Measurements from ENCODE around the gene TIMM22. TPM values are rescaled to one million over a fixed set of nuclear protein-coding genes. Genes with fewer than 3 reads are reported as not detected.

Gene TIMM22
- total RNA-seq, 1 experiment from 2014 or later: 17.7 TPM

- H3K9me2 ChIP-seq (replicated peaks; ENCODE audit: low read length): no peaks in the 10 kb centered on the region
- H3K27ac ChIP-seq (ENCODE audit: low read length): no peak overlapping the region
- H3K4me2 ChIP-seq (ENCODE audit: low read length): no peak overlapping the region
- no peaks in the 10 kb centered on the region for H4K20me1 ChIP-seq (ENCODE audit: low read length)
- DNase-seq: no peak
- TF ChIP-seq EZH2 (IDR thresholded peaks at IDR 0.05; ENCODE audit: low read length, unreplicated experiment) (no peak), EZH2phosphoT487 (IDR thresholded peaks at IDR 0.05; ENCODE audit: borderline replicate concordance, low read length) (no peak)
- TF ChIP-seq, protein P1, sequence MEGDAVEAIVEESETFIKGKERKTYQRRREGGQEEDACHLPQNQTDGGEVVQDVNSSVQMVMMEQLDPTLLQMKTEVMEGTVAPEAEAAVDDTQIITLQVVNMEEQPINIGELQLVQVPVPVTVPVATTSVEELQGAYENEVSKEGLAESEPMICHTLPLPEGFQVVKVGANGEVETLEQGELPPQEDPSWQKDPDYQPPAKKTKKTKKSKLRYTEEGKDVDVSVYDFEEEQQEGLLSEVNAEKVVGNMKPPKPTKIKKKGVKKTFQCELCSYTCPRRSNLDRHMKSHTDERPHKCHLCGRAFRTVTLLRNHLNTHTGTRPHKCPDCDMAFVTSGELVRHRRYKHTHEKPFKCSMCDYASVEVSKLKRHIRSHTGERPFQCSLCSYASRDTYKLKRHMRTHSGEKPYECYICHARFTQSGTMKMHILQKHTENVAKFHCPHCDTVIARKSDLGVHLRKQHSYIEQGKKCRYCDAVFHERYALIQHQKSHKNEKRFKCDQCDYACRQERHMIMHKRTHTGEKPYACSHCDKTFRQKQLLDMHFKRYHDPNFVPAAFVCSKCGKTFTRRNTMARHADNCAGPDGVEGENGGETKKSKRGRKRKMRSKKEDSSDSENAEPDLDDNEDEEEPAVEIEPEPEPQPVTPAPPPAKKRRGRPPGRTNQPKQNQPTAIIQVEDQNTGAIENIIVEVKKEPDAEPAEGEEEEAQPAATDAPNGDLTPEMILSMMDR (conservative IDR thresholded peaks at IDR 0.05; ENCODE audit: low read depth, low read length): no peak
- H3K9ac ChIP-seq (ENCODE audit: low read length): no peak overlapping the region
- H3K36me3 ChIP-seq (ENCODE audit: low read depth, low read length): no peaks in the 10 kb centered on the region
- POLR2A ChIA-PET (ENCODE audit: unreplicated experiment): no interaction called here
- no peaks in the 10 kb centered on the region for H3F3A ChIP-seq (ENCODE audit: low read length, unreplicated experiment)
- H3K9me3 ChIP-seq (ENCODE audit: low read length): no peaks in the 10 kb centered on the region
- CTCF ChIA-PET: no interaction called here
- ATAC-seq: no peak
- H3K4me1 ChIP-seq (ENCODE audit: insufficient read depth, low read length): no peaks in the 10 kb centered on the region
- intact Hi-C loops (cut with micrococcal nuclease): no loop called here
- no peak overlapping the region for H3K4me3 ChIP-seq (ENCODE audit: low read length)
- no peaks in the 10 kb centered on the region for H3K79me2 ChIP-seq (ENCODE audit: low read length)
- no peaks in the 10 kb centered on the region for H3K27me3 ChIP-seq (ENCODE audit: low read length)
- BruUV-seq (replicated peaks): no TSS peak
- H2AFZ ChIP-seq (ENCODE audit: low read length): no peak overlapping the region
These were observed 36.6 kb downstream of the TIMM22 start for GRCh38 chr17:1033503-1033902.

- H3K9me2 ChIP-seq (replicated peaks; ENCODE audit: low read length): no peaks in the 10 kb centered on the region
- no peak overlapping the region for H2AFZ ChIP-seq (ENCODE audit: low read length)
- no peaks in the 10 kb centered on the region for H3K9me3 ChIP-seq (ENCODE audit: low read length)
- H3K79me2 ChIP-seq (ENCODE audit: low read length): no peaks in the 10 kb centered on the region
- no peaks in the 10 kb centered on the region for H3F3A ChIP-seq (ENCODE audit: low read length, unreplicated experiment)
- ChIA-PET POLR2A (ENCODE audit: unreplicated experiment) (no interaction called here), CTCF (no interaction called here)
- intact Hi-C loops (cut with micrococcal nuclease): no loop called here
- H3K27ac ChIP-seq (ENCODE audit: low read length): no peak overlapping the region
- TF ChIP-seq EZH2 (IDR thresholded peaks at IDR 0.05; ENCODE audit: low read length, unreplicated experiment) (no peak), EZH2phosphoT487 (IDR thresholded peaks at IDR 0.05; ENCODE audit: borderline replicate concordance, low read length) (no peak)
- TF ChIP-seq, protein P1 (conservative IDR thresholded peaks at IDR 0.05; ENCODE audit: low read depth, low read length): no peak
- H3K4me3 ChIP-seq (ENCODE audit: low read length): no peak overlapping the region
- DNase-seq (no peak), ATAC-seq (no peak)
- H3K4me1 ChIP-seq (ENCODE audit: insufficient read depth, low read length): no peaks in the 10 kb centered on the region
- BruUV-seq (replicated peaks): no TSS peak
- H3K4me2 ChIP-seq (ENCODE audit: low read length): no peak overlapping the region
- H3K9ac ChIP-seq (ENCODE audit: low read length): no peak overlapping the region
- H3K27me3 ChIP-seq (ENCODE audit: low read length): no peaks in the 10 kb centered on the region
- no peaks in the 10 kb centered on the region for H4K20me1 ChIP-seq (ENCODE audit: low read length)
- no peaks in the 10 kb centered on the region for H3K36me3 ChIP-seq (ENCODE audit: low read depth, low read length)
These were observed 37.8 kb downstream of the TIMM22 start for GRCh38 chr17:1034652-1035210.

DNA sequence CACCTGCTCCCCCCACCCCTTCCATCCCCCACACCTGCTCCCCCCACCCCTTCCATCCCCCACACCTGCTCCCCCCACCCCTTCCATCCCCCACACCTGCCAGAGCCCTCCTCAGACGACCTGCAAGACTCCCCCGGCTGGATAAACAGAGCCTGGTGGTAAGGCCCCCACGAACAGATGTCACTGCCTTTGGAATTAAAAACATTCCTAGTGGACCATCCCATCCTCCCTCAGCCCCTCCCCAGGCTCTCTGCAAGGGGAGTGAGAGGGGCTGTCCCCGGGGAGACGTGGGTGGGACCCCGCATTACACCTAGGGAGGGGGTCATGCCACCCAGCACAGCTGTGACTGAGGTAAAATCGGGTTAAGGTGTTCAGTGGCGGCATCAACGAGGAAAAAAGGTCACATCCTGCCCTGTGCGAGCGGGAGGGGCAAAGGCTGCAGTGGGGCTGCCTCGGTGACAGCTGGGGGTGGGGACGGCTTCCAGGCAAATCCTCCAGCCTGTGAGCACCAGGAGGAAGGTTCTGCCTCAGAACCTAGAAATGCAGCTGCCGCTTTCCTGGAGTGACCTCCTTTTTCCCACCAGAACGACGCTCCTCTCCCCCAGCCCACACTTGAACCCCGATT, 38.7 kb downstream of the TIMM22 start:
- CTCF ChIA-PET: no interaction called here
- no TSS peak for BruUV-seq (replicated peaks)
- Histone ChIP-seq H3K9me2 (replicated peaks; ENCODE audit: low read length) (no peaks in the 10 kb centered on the region), H3K4me2 (ENCODE audit: low read length) (no peak overlapping the region), H3K9me3 (ENCODE audit: low read length) (no peaks in the 10 kb centered on the region), H2AFZ (ENCODE audit: low read length) (no peak overlapping the region), H3K4me1 (ENCODE audit: insufficient read depth, low read length) (no peaks in the 10 kb centered on the region), H3K27ac (ENCODE audit: low read length) (no peak overlapping the region), H3K4me3 (ENCODE audit: low read length) (no peak overlapping the region), H3K9ac (ENCODE audit: low read length) (no peak overlapping the region), H3F3A (ENCODE audit: low read length, unreplicated experiment) (no peaks in the 10 kb centered on the region), H3K79me2 (ENCODE audit: low read length) (no peaks in the 10 kb centered on the region), H4K20me1 (ENCODE audit: low read length) (no peaks in the 10 kb centered on the region), H3K27me3 (ENCODE audit: low read length) (no peaks in the 10 kb centered on the region), H3K36me3 (ENCODE audit: low read depth, low read length) (no peaks in the 10 kb centered on the region)
- intact Hi-C loops (cut with micrococcal nuclease): no loop called here
- TF ChIP-seq EZH2 (IDR thresholded peaks at IDR 0.05; ENCODE audit: low read length, unreplicated experiment) (no peak), EZH2phosphoT487 (IDR thresholded peaks at IDR 0.05; ENCODE audit: borderline replicate concordance, low read length) (no peak)
- TF ChIP-seq, protein P1 (conservative IDR thresholded peaks at IDR 0.05; ENCODE audit: low read depth, low read length): no peak
- POLR2A ChIA-PET (ENCODE audit: unreplicated experiment): no interaction called here
- DNase-seq: no peak
- ATAC-seq: no peak
